SK-N-SH (cell line): Measurements from ENCODE around the gene ATP1A1. TPM values are rescaled to one million over a fixed set of nuclear protein-coding genes. Genes with fewer than 3 reads are reported as not detected.

Experiments
- CTCF ChIA-PET: fragments of 300-600, 350-600 bp; formaldehyde crosslinking; extraction: SDS; loops from one replicate; lab custom pipeline; 2021; lab: Yijun Ruan, JAX
- POLR2A ChIA-PET: fragments of 350-600 bp; sonication (Branson Sonifier 250); formaldehyde crosslinking; extraction: SDS; loops from one replicate; lab custom pipeline; 2020; ENCODE audit warnings: antibody characterized with exemption, inconsistent platforms; lab: Yijun Ruan, JAX
- DNase-seq: peaks from one replicate; pipeline ENCODE4 v3.0.0; 2012
- H2AFZ ChIP-seq: fragments of 200-600 bp; sonication (generic); 2 replicates; pipeline ENCODE4 v1.8.1; 2016; ENCODE audit warnings: antibody characterized with exemption, mild to moderate bottlenecking, low read depth
- H3F3A ChIP-seq: fragments of 200-600 bp; sonication (generic); replicated peaks from 2 replicates; pipeline ENCODE3; 2016; ENCODE audit warnings: antibody characterized with exemption, mild to moderate bottlenecking; ENCODE audit not compliant: insufficient read depth
- H3K27ac ChIP-seq, 2 experiments: fragments of 200-500 bp in 1 of 2; fragments of 200-600 bp in 1 of 2; sonication (Bioruptor generic) in 1 of 2; sonication (generic), shearing (Covaris generic) in 1 of 2; 2 replicates each; pipeline versions ENCODE4 v1.5.1 to v1.6.1; 2014 to 2016; ENCODE audit warnings: low read depth in 2 of 2, inconsistent platforms in 1 of 2, low read length in 1 of 2, mild to moderate bottlenecking in 1 of 2, mixed read lengths in 1 of 2
- H3K27me3 ChIP-seq: fragments of 200-600 bp; sonication (generic), shearing (Covaris generic); 2 replicates; pipeline ENCODE4 v1.6.1; 2016; ENCODE audit warnings: mixed run types; ENCODE audit not compliant: insufficient read depth
- H3K36me3 ChIP-seq, 2 experiments: fragments of 200-500 bp in 1 of 2; fragments of 200-600 bp in 1 of 2; sonication (Bioruptor generic) in 1 of 2; sonication (generic) in 1 of 2; replicated peaks in 1 of 2; 2 replicates each; pipeline versions ENCODE3 to v1.5.1; 2014 to 2016; ENCODE audit warnings: low read length in 1 of 2, mild to moderate bottlenecking in 1 of 2; ENCODE audit not compliant: insufficient read depth in 2 of 2, control insufficient read depth in 1 of 2
- H3K4me1 ChIP-seq, 2 experiments: fragments of 200-500 bp in 1 of 2; fragments of 200-600 bp in 1 of 2; sonication (Bioruptor generic) in 1 of 2; sonication (generic), shearing (Covaris generic) in 1 of 2; 2 replicates each; pipeline versions ENCODE4 v1.5.1 to v1.6.1; 2014 to 2016; ENCODE audit warnings: low read depth in 1 of 2, low read length in 1 of 2, mixed run types in 1 of 2; ENCODE audit not compliant: insufficient read depth in 2 of 2, control insufficient read depth in 1 of 2
- H3K4me2 ChIP-seq: fragments of 200-600 bp; sonication (generic), shearing (Covaris generic); 2 replicates; pipeline ENCODE4 v1.6.1; 2017; ENCODE audit warnings: mixed run types
- H3K4me3 ChIP-seq, 2 experiments: fragments of 200-500 bp in 1 of 2; fragments of 200-600 bp in 1 of 2; sonication (Bioruptor generic) in 1 of 2; sonication (generic), shearing (Covaris generic) in 1 of 2; 2 replicates each; pipeline versions ENCODE4 v1.5.1 to v1.8.1; 2014 to 2016; ENCODE audit warnings: low read depth in 2 of 2, inconsistent platforms in 1 of 2, low read length in 1 of 2, mild to moderate bottlenecking in 1 of 2, mixed read lengths in 1 of 2, moderate library complexity in 1 of 2
- H3K79me2 ChIP-seq: fragments of 200-600 bp; sonication (generic); 2 replicates; pipeline ENCODE4 v1.8.1; 2017; ENCODE audit warnings: mild to moderate bottlenecking; ENCODE audit not compliant: insufficient read depth
- H3K9ac ChIP-seq: fragments of 200-600 bp; sonication (generic); 2 replicates; pipeline ENCODE4 v1.6.1; 2017; ENCODE audit warnings: mixed run types
- H3K9me2 ChIP-seq: fragments of 200-600 bp; sonication (generic); 2 replicates; pipeline ENCODE4 v1.6.1; 2017; ENCODE audit warnings: mixed run types
- H3K9me3 ChIP-seq: fragments of 200-600 bp; sonication (generic); 2 replicates; pipeline ENCODE4 v1.6.1; 2017; ENCODE audit warnings: mixed run types, mild to moderate bottlenecking, moderate library complexity
- H4K20me1 ChIP-seq: fragments of 200-600 bp; sonication (generic); 2 replicates; pipeline ENCODE4 v1.6.1; 2017; ENCODE audit warnings: mild to moderate bottlenecking, mixed run types; ENCODE audit not compliant: insufficient read depth
- EP300 ChIP-seq, 2 experiments: IDR thresholded peaks; 2 replicates each; pipeline versions ENCODE4 v1.4.0 to v1.6.1; 2012; ENCODE audit warnings: borderline replicate concordance in 1 of 2, low read depth in 1 of 2, low read length in 1 of 2
- FOSL2 ChIP-seq: IDR thresholded peaks from 2 replicates; pipeline ENCODE4 v1.4.0; 2012; ENCODE audit warnings: low read depth, mild to moderate bottlenecking, moderate library complexity, borderline replicate concordance
- FOXJ3 ChIP-seq: sonication (generic); formaldehyde crosslinking; IDR thresholded peaks from 2 replicates; pipeline ENCODE4 v1.5.1; 2020; ENCODE audit warnings: mild to moderate bottlenecking, missing genetic modification reagents
- IRF3 ChIP-seq: fragments of 150-350 bp; IDR thresholded peaks from 2 replicates; pipeline ENCODE4 v1.6.1; 2016; ENCODE audit warnings: mild to moderate bottlenecking, low read depth, low read length
- MEF2A ChIP-seq: IDR thresholded peaks from 2 replicates; pipeline ENCODE4 v1.4.0; 2012; ENCODE audit warnings: low read depth, borderline replicate concordance
- MXI1 ChIP-seq: IDR thresholded peaks from 2 replicates; pipeline ENCODE4 v1.6.1; 2012; ENCODE audit warnings: mild to moderate bottlenecking, low read depth, low read length, improper control_type of control experiment
- RAD21 ChIP-seq: IDR thresholded peaks from 2 replicates; pipeline ENCODE4 v1.6.1; 2012; ENCODE audit warnings: mild to moderate bottlenecking, low read length
- RCOR1 ChIP-seq: fragments of 150-350 bp; IDR thresholded peaks from 2 replicates; pipeline ENCODE4 v1.6.1; 2017; ENCODE audit warnings: antibody characterized with exemption, low read length
- RFX5 ChIP-seq: IDR thresholded peaks from 2 replicates; pipeline ENCODE4 v1.6.1; 2012; ENCODE audit warnings: mild to moderate bottlenecking, improper control_type of control experiment, low read length
- SMC3 ChIP-seq: IDR thresholded peaks from 2 replicates; pipeline ENCODE4 v1.6.1; 2012; ENCODE audit warnings: low read depth, low read length, improper control_type of control experiment
- TAF1 ChIP-seq: IDR thresholded peaks from 2 replicates; pipeline ENCODE4 v1.6.1; 2012; ENCODE audit warnings: low read depth, mild to moderate bottlenecking, low read length, moderate library complexity, borderline replicate concordance
- TEAD4 ChIP-seq: IDR thresholded peaks from 2 replicates; pipeline ENCODE4 v1.4.0; 2012; ENCODE audit warnings: mild to moderate bottlenecking, borderline replicate concordance; ENCODE audit not compliant: insufficient read depth
- USF2 ChIP-seq: fragments of 150-350 bp; IDR thresholded peaks from 2 replicates; pipeline ENCODE4 v1.6.1; 2017; ENCODE audit warnings: antibody characterized with exemption, low read length, low read depth, borderline replicate concordance
- YY1 ChIP-seq: IDR thresholded peaks from 2 replicates; pipeline ENCODE4 v1.4.0; 2012; ENCODE audit warnings: low read depth, mild to moderate bottlenecking
- ZBTB33 ChIP-seq: IDR thresholded peaks from 2 replicates; pipeline ENCODE4 v1.4.0; 2012; ENCODE audit warnings: low read depth, borderline replicate concordance
- WGBS: methylation state at CpG from one replicate; pipeline ENCODE4 v1.1.6; 2017; ENCODE audit warnings: low lambda C conversion rate; 5-methylcytosine and 5-hydroxymethylcytosine counted together
- polyA plus RNA-seq, 3 experiments: library from polyadenylated mRNA; depleted of rRNA; stranded (reverse); fragments of >200 nt; gene quantifications; 2 replicates each; pipeline ENCODE4 v1.2.3, GENCODE V29; 2012
- TF ChIP-seq, protein P1 (sequence below): IDR thresholded peaks from 2 replicates; pipeline ENCODE4 v1.4.0; 2012; ENCODE audit warnings: low read depth
- TF ChIP-seq, protein P2 (sequence below): fragments of 200-600 bp; sonication (generic); IDR thresholded peaks from 2 replicates; pipeline ENCODE4 v1.6.1; 2017; ENCODE audit warnings: antibody characterized with exemption, mild to moderate bottlenecking, moderate library complexity
- TF ChIP-seq, protein P3 (sequence below): IDR thresholded peaks from 2 replicates; pipeline ENCODE4 v1.4.0; 2012; ENCODE audit warnings: low read depth, borderline replicate concordance

ATP1A1 gene
- polyA plus RNA-seq, 1 of the 3 experiments (the other 2 are of a cell fraction) = 233 TPM

DNA sequence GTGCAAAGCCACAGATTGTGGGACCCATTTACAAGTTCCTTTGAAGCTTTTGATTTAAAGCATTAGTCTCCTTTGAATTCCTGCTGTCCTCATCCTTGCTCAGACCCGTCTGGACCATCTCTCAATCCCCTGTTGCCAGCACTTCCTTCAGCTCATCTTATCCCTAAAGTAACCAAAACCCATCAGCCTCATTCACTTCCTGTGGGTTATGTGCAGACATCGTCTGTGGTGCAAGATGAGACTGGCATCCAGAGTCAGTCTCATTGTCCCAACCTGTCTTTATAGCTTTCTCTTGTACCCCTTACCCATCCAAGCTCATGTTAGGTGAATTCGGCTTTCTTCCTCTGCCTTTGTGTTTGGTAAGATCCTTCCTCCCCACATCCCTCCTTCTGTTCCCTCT lies 29.3 kb downstream of the ATP1A1 start:
- Histone ChIP-seq H3F3A (no peaks in the 10 kb centered on the region), H2AFZ (no peak overlapping the region), H3K9me2 (no peaks in the 10 kb centered on the region), H3K9ac (no peak overlapping the region), H3K27me3 (no peaks in the 10 kb centered on the region), H3K4me3 (no peak overlapping the region), H3K4me1 (no peaks in the 10 kb centered on the region), H3K9me3 (no peaks in the 10 kb centered on the region), H4K20me1 (no peaks in the 10 kb centered on the region), H3K36me3 (peaks cover 73 to 94% of the 10 kb centered on the region in 2 experiments), H3K27ac (no peak overlapping the region), H3K79me2 (no peaks in the 10 kb centered on the region), H3K4me2 (no peak overlapping the region)
- POLR2A ChIA-PET = interaction anchor here (2.4 kb wide), 1 partner anchor 15 kb away, joined by 9 read pairs; no protein-coding TSS in a partner anchor
- DNase-seq = no peak
- 98% methylated on average over 3 of the region's 3 CpGs for WGBS
- CTCF ChIA-PET = interaction anchor here (1.1 to 1.5 kb wide), 3 partner anchors 13 to 83 kb away, joined by 3 to 6 read pairs (median 4); no protein-coding TSS in a partner anchor
- no peak for TF ChIP-seq RAD21
- no peak for TF ChIP-seq RCOR1
- TF ChIP-seq, protein P1, sequence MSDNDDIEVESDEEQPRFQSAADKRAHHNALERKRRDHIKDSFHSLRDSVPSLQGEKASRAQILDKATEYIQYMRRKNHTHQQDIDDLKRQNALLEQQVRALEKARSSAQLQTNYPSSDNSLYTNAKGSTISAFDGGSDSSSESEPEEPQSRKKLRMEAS = no peak
- TF ChIP-seq IRF3 = no peak
- no peak for TF ChIP-seq MXI1
- no peak for TF ChIP-seq USF2
- no peak for TF ChIP-seq TAF1
- TF ChIP-seq RFX5 = no peak
- TF ChIP-seq, protein P2, sequence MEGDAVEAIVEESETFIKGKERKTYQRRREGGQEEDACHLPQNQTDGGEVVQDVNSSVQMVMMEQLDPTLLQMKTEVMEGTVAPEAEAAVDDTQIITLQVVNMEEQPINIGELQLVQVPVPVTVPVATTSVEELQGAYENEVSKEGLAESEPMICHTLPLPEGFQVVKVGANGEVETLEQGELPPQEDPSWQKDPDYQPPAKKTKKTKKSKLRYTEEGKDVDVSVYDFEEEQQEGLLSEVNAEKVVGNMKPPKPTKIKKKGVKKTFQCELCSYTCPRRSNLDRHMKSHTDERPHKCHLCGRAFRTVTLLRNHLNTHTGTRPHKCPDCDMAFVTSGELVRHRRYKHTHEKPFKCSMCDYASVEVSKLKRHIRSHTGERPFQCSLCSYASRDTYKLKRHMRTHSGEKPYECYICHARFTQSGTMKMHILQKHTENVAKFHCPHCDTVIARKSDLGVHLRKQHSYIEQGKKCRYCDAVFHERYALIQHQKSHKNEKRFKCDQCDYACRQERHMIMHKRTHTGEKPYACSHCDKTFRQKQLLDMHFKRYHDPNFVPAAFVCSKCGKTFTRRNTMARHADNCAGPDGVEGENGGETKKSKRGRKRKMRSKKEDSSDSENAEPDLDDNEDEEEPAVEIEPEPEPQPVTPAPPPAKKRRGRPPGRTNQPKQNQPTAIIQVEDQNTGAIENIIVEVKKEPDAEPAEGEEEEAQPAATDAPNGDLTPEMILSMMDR = no peak
- TF ChIP-seq ZBTB33 = no peak
- TF ChIP-seq YY1 = no peak
- no peak for TF ChIP-seq EP300 (IDR thresholded peaks at IDR 0.05; ENCODE audit: borderline replicate concordance in 1 of 2, low read depth in 1 of 2, low read length in 1 of 2)
- TF ChIP-seq TEAD4 = no peak
- no peak for TF ChIP-seq MEF2A
- no peak for TF ChIP-seq SMC3
- no peak for TF ChIP-seq FOXJ3 (CRISPR knock-in tag)
- no peak for TF ChIP-seq FOSL2
- TF ChIP-seq, protein P3, sequence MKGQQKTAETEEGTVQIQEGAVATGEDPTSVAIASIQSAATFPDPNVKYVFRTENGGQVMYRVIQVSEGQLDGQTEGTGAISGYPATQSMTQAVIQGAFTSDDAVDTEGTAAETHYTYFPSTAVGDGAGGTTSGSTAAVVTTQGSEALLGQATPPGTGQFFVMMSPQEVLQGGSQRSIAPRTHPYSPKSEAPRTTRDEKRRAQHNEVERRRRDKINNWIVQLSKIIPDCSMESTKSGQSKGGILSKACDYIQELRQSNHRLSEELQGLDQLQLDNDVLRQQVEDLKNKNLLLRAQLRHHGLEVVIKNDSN = no peak
